ENCODE results near the gene SSH2.
"Not testable (repeated sequence)": the region's sequence is repeated elsewhere in the genome, so short reads cannot be mapped to it uniquely, and the experiment has no call there.

- TF ChIP-seq CTCF, EZH2, EZH2phosphoT487 (IDR thresholded peaks at IDR 0.05): not testable (repeated sequence)
Measured at GRCh38 chr17:29675961-29676360, 254.1 kb downstream of the SSH2 start.

All from neural progenitor cell (in vitro differentiated cells).